Endometrial microvascular endothelial cells (primary cell): ENCODE measurements around the gene FAM234B. TPM values are rescaled to one million over a fixed set of nuclear protein-coding genes. Genes with fewer than 3 reads are reported as not detected.
"Not testable (repeated sequence)": the region's sequence is repeated elsewhere in the genome, so short reads cannot be mapped to it uniquely, and the experiment has no call there.

Experiments
- in situ Hi-C: cut with HindIII; loops from 2 replicates; pipeline ENCODE4 v1.10.0; 2017; ENCODE audit warnings: low sequenced_read_pairs, low pct_unique_long_range_greater_than_20kb; ENCODE audit errors: inconsistent ontology term
- total RNA-seq: library from RNA; depleted of rRNA; stranded (reverse); fragments of >200 nt; gene quantifications from one replicate; pipeline ENCODE4 v1.2.3, GENCODE V29; 2015; ENCODE audit errors: inconsistent ontology term

FAM234B gene
- total RNA-seq, 1 donor from 2014 or later: 10.3 TPM

DNA sequence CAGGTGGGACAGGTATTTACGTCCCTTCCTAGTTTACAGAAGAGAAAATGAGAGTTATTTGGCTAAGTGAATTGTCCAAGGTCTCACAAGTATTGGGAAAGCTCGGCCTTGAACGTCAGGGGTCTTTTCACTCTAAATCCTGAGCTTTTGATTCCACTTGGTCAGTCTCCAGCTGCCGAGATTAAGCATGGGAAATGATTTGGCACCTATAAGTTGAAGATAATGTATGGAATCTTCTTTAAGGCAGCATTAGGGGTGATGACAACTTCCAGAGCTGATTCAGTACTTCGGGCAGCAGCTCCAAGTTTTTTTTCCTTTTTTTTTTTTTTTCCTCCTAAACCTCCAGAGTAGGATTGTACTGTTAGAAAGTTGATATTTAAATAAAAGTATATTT, 722 bp downstream of the FAM234B start:
- in situ Hi-C loops: no loop called here

DNA sequence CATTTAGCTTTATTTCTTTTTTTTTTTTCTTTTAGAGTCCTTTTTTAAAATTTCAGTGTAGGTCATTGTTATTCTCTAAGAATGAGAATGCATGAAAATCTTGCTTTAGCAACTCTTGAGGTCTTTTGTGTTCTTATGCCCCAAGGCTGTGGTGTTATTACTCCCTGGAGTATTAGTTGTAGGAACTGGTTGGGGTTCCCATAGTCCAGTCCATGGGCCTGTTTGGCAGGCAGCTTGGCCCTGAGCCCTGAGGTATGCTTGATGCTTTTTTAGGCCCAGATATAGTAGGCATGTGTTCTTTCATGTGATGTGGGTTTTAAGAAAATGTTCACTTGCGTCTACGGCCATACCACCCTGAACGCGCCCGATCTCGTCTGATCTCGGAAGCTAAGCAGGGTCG, 1.6 kb downstream of the FAM234B start:
- in situ Hi-C loops: no loop called here

DNA sequence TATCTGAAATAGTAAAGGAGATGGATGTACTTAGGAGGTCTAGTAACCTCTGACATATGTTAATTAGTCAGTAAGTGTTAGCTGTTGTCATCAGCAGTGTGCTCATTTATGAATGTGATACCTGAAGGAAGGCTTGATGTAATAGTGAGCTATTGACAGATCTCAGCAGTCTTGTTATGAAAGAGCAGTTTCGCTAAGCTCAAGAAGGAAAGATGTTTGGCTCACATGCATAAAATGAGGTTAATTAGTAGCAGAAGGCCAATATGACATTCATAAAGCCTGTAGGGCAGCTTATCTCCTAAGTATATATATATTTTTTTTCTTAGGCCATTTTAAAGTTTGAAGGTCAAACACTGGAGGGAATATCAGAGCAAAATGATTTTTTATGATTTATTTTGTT, 2.8 kb downstream of the FAM234B start:
- in situ Hi-C loops: no loop called here

DNA sequence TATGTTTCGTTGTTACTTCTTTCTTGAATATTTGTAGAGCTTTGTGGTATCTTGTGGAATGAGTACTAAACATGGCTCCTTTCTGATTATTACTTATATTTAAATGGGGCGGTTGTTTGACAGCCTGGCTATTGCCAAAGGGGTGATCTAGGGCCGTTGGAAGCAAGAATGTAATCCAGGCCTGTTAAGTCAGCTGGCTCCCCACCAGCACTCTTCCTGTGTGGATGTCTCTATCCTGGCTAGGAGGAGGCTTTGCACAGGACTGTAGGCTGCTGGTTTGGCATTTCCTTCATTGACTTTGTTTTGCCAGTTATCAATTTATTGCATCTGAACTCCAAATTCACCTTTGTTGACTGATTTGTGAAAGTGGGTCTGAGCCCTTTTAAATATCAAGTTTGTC, 5.6 kb downstream of the FAM234B start:
- in situ Hi-C loops: no loop called here

DNA sequence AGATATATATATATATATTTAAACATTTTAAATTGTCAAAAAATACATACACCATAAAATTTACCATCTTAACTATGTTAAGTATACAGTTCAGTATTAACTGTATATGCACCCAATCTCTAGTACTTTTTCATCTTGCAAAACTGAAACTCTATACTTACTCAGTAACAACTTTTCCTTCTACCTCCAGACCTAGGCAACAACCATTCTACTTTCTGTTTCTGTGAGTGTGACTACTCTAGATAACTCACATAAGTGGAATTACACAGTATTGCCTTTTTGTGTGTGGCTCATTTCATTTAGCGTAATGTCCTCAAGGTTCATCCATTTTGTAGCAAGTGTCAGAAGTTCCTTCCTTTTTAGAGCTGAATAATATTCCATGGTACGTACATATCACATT, 8.2 kb downstream of the FAM234B start:
- in situ Hi-C loops: no loop called here

DNA sequence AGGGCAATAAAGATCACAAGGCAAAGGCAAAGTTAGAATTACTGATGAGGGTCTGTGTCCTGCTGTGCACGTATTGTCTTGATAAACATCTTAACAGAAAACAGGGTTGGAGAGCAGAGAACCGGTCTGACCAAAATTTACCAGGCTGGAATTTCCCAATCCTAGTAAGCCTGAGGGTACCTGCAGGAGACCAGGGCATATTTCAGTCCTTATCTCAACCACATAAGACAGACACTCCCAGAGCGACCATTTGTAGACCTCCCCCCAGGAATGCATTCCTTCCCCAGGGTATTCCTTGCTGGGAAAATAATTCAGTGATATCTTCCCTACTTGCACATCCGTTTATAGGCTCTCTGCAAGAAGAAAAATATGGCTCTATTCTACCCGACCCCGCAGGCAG, 9.4 kb downstream of the FAM234B start:
- in situ Hi-C loops: not testable (repeated sequence)

DNA sequence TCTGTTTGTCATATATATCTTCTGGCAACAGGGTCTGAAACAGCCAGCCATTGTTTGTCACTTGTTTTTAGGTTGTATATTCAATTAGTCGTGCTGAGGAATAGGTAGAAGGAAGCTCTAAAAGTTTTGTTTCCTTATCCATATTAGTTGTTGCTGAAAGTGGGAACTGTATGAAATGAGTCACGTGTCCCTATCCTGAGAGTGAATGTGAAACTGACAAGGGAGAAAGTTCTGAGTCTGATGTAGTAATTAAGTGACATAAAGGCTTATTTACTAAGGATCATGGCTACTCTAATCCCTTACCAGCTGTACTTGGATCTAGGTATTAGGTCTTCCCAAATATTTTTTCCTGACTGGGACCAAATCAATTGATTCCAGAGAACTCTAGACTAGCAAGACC, 16.4 kb downstream of the FAM234B start:
- in situ Hi-C loops: no loop called here

DNA sequence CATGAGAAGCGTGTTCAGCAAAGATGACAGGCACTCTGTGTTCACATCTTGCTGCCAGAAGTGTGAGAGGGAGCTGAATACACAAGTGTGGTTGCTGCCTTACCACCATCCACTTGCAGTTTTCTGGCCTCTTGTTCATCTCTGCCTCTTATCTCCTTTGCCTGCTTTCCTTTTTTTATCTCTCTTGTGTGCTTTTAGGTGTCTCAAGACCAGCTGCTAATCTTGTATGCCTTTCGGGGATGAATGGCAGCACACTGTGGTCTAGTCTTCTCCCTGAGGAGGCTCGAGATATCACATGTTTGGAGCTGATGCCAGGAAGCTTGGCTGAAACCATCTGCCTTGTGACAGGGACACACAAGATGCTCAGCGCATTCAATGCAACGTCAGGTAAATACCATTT, 17.2 kb downstream of the FAM234B start:
- in situ Hi-C loops: no loop called here

DNA sequence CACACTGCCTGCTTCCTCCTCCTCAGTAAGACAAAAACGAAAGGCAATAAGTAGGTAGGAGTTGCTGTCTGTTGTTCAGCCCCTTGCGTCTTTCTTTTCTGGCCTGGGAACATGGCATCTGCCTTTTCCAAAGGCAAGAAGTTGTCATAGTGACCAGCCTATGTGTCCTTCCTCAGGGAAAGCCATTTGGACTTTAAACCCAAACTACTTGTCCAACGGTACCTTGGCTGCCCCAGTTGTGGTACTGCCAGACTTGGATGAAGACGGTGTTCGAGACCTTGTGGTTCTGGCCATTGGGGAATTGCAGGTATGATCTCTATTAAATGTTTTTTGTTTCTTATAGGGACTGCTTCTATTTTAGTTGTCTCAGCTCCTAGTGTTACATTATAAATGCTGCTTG, 18.5 kb downstream of the FAM234B start:
- in situ Hi-C loops: no loop called here

DNA sequence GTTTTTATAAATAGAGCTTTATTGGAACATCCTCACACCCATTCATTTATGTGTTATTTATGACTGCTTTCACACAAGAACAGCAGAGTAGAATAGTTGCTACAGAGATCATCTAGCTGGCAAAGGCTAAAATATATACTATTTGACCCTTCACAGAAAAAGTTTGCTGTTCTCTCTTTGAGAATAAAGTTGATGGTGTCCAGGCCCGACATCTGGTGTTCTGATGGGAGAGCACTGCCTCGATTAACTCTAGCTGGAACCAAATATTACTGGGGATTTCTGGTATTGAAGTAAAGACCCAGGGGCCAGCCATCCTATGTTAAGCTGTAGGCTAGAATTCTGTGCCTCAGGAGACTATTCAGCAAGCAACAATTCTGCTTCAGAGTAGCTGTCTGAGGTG, 21.8 kb downstream of the FAM234B start:
- in situ Hi-C loops: no loop called here

DNA sequence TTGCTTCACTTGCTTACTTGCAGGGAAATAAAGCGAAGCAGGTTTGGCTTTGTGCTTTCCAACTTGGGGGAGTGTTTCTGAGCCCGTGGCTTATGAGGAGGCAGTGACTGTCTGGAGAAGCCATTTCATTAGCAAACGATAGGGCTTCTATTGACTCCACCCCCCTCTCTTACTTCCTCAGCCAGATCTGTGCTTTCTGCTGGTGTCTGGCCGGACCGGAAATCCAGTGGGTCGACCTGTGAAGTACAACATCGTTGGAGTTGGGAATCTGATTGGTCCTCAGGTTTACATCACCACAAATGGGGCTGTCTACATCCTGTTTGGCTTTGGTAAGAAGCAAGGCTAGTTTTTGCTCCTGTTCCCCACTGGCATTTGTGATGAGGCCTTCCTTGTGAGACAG, 22.3 kb downstream of the FAM234B start:
- in situ Hi-C loops: no loop called here

DNA sequence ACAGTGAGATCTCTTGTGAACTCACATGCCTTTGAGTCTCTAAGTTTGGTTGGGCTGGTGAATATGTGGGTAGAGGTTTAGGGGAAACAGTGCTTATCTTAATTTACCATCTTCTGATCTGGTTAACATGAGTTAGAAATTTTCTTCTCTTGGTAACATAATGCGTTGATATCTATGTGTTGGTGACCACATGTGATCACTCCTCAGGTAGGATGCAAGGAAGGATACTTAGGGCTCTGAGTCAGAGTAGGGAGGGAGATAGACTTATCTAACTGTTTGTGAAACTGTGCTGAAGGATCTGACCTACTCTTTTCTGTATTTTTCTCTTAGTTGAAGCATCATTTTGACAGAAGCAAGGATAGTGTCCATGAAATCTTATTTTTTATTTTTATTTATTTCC, 23.1 kb downstream of the FAM234B start:
- in situ Hi-C loops: no loop called here

DNA sequence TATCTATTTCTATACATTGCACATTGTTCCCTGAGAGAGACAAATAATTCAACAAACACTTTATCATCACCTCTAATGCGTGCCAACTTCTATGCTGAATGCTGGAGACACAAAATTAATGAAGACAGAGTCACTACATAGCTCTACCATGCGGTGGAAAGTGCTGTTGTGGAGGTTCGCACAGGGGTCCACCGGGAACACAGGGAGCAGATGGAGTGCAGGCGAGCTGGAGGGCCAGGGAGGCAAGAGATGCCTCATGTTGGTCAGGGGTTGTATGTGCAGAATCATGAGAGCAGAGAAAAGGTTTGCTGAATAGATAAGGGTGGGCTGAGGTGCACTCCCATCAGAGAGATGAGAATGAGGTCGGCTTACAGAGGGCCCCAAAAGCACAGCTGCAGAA, 25.2 kb downstream of the FAM234B start:
- in situ Hi-C loops: no loop called here

DNA sequence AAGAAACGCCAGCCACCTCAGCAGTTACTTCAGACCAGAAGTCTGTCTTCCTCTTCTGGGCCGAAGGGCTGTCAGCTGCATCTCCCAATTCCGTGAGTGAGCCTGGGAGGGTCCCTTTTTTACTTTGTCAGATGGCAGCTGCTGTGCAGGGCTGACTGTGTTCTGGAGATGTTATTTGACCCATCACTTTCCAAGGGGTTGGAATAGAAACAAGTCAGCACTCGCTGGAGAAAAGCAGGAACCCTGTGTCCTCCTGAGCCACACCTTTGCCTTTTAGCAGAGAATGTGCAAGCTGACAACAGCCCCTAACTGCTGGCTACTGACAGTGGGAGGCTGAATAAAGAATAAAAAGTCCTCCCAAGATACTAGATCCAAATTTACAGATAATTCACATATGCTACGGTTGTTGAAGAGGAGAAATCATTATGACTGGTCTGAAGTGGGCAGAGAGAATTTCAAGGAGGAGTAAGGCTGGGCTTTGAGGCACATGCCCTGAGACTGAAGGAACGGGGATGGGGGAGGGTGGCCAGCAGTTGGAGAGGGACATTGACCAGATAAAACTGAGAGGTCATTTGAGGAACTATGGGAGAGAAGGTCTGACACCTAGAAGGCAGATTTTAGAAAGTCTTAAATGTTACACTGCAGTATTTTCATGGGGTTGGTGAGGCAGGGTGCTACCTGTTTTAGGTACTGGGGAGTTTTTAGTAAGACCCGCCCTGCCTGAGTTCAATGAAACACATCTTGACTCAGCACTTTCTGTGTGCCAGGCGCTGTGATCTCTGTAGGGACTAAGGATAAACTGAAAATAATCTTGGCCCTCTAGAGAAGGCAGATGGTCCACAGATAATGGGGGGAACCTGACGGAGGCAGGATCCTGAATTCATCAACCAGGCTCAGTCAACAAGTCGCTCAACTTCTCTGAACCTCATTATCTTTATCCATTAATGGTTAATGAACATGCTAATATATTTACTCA, 27.4 kb downstream of the FAM234B start:
- in situ Hi-C loops: no loop called here

DNA sequence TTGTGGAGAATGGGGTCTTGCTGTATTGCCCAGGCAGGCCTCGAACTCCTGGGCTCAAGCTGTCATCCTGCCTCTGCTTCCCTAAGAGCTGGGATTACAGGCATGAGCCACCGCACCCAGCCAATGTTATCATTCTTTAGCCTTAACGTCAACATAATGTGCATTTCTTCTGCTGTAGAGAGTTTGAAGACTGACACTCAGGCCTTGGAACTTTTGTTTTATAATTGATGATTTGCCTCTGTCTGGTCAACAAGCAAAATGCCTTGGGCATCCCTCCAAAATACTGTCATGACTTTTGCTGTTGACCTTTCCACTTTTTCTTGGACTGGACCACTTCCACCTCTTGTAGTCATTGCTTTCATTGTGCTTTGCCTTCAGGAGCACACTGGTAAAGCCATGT, 29.0 kb downstream of the FAM234B start:
- in situ Hi-C loops: no loop called here

DNA sequence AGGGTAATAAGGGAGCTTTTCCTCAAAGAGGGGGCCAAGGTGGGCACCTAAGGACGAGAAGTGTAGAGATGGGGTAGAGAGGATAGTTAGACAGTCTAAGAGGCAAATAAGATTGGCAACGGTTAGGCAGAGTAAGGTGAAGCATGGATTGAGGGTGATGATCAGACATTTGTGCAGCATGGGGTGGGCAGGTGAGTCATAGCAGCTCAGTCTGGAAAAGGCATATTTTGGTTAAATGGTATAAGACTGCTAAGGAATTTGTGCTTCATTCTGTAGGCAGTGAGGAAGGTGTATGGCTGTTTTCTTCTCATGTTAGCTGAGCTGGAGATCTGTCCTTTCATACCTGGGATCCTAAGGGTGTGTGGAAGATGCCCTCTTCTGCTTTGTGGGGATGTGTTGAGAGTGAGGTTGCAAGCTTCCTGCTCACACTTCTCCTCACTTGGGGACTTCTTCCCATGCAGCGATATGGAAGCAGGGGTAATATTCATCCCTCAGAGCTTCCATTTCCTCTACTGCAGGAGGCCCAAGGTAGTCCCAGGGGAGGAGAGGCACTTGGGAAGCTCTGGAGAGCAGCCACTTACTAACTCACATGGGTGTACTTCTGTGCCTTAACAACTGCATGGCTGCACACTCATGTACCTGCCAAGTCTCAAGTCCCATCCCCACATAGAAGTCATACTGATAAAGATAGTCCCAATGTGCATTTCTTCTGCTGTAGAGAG, 30.4 kb downstream of the FAM234B start:
- in situ Hi-C loops: no loop called here

DNA sequence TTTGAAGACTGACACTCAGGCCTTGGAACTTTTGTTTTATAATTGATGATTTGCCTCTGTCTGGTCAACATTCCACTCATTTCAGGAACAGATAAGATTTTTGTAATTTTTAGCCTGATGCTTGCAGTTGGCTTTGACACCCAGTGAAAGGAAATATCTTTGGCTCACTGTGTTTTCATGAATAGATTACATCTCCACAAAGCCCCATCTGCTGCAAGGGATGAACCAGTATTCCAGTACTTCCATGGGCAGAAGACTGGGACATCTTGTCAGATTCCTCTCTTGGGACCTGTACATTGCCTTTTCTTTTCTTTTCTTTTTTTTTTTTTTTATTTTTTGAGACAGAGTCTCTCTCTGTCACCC, 30.9 kb downstream of the FAM234B start:
- in situ Hi-C loops: no loop called here

DNA sequence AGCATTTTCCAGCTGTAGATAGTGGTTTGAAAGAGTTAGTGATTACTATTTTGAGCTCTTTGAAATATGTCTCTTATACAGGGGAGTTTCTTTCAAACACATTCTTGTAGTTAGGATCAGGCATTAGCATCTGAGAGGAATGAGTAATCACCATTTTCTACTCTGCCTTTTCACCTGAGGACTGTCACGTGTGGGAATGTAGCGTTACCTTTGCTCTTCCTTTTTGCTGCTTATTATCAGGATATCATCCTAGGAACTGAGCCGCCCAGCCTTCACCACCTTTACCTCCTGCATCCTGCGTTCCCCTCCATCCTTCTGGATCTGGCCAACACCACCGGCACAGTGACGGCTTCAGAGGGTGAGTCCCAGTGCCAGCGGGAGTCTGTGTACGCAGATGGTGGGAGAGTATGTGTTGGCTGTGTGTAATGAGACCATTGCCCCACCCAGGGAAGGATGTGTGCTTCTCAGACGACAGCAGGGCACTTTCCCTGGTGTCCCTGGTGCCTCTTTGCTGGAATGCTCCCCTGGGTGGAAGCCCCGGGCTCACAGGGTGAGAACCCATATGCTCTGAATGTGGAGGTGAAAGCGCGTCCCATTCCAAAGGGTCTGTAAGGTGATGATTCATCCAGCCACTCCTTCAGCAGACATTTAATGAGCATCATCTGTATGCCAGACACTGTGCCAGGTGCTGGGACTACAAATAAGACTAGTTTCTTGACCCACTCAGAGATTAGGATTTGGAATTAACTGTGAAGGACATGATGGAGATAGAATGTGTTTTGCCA, 31.8 kb downstream of the FAM234B start:
- in situ Hi-C loops: no loop called here

DNA sequence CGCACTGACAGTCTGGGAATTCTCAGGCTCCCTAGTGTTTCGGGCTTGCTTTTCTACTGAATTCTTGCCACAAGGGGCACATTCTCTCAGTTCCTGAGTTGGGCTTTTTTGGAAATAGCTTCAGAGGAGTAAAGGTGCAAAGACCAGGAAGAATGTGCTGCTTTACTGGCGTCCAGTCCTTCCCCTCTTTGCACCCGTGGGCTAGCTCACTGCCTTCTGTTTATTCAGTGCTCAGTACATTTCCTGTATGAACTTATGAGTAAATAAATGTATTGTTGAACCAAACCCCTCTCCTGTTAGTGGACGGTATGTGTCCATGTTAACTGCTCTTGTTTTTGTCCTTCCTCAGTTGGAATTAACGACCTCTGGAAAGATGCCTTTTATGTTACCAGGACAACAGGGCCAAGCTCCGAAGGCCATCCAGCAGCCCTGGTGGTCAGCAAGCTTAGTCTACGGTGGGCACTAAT, 35.3 kb downstream of the FAM234B start:
- in situ Hi-C loops: no loop called here
